ENCODE data around the gene HLA-DRB5.
"Not testable (repeated sequence)": the region's sequence is repeated elsewhere in the genome, so short reads cannot be mapped to it uniquely, and the experiment has no call there.

The HLA-DRB5 gene

DNA sequence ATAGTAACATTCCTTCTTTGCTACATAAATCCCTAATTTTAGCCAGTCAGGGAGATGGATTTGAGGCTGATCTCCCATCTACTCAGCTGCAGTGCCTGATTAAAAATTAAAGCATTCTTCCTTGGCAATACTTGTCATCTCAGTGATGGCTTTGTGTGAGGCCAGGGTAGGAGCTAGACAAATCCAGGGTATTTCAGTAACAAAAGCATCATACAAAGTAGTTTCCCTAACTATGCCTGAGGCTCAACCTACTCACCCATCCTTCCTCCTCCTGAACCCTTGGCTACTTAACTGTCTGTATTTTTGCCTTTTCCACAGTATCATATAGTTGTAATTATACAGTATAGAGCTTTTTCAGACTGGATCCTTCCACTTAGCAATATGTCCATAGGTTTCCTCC, 37.7 kb downstream of the HLA-DRB5 start:
- no peak for DNase-seq

DNA sequence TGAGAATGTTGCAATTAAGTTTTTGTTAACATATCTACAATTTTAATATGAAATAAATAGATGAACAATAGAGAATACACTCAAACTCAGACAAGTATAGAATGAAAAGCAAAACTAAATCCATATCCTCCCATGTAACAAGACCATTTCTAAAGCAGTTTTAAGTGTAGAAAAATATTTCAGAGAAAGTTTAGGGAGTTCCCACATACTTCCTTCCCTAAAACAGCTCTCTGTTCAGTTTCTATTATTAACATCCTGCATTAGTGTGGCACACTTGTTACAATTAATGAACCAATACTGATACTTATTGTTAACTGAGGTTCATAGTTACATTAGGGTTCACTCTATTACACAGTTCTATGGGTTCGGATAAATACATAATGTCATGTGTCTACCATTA, 38.4 kb downstream of the HLA-DRB5 start:
- DNase-seq = no peak

DNA sequence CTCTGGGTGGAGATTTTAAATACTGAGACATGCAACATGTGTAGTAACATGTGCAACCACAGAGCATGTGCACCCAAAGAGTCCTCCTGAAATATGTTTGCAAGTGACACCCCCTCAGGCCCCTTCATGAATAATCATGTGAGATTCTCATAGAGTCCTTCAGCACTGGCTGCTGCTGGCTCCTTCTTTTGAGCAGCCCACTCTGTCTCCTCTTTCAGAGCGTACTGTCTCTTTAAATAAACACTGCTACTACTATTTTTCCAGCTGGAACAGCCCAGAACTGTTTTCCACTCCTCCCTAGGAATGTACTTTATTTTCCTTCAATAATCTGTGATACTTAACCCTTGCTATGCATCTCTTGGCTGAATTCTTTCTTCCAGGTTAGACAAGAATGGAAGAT, 42.0 kb downstream of the HLA-DRB5 start:
- no peak for DNase-seq

DNA sequence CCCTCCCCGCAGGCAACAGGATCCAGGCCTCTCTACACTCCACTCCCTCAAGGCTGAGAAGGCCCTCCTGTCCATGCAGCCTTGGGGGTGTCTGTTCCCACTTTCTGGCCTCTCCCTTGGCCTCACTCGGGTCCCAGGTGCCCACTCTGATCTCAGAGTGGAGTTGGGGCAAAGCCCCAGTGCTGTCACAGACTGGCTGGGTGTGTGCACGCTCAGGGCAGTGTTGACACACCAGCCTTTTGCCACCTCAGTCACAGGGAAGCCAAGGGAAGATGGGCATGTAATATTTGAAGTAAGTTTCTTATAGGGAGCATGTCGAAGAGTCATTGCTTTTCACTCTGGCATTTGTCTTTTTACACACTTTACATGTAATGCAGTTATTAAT, 45.5 kb downstream of the HLA-DRB5 start:
- no peak for DNase-seq

DNA sequence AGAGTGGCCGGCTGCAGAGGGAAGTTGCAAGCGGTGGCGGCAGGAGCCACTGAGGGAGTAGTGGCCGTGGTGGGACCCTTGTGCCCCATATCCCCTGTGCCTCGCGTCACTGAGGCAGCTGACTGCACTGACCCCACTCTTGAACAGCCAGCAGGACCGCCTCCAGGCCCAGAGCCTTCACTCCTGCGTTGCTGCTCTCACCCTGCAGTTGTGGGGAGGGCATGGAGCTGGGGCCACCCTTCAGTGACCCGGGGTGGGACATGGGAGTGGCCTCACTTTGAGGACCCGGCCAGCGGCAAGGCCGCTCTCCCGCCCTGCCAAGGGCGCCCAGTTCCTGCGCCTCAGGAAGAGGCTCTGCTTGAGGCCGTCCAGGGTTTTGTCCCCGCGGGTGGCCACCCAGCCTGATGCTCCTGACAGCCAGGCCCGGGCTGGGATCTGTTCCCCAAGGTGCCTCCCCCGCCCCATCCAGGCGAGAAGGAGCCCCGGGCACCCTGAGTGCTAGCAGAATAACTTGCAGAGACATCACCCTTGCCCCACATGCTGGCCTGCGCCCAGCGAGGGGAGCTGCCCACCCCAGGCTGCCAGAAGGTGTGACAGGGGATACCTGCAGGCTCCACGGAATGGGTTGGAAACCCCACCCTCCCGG, 46.0 kb downstream of the HLA-DRB5 start:
- DNase-seq = no peak

DNA sequence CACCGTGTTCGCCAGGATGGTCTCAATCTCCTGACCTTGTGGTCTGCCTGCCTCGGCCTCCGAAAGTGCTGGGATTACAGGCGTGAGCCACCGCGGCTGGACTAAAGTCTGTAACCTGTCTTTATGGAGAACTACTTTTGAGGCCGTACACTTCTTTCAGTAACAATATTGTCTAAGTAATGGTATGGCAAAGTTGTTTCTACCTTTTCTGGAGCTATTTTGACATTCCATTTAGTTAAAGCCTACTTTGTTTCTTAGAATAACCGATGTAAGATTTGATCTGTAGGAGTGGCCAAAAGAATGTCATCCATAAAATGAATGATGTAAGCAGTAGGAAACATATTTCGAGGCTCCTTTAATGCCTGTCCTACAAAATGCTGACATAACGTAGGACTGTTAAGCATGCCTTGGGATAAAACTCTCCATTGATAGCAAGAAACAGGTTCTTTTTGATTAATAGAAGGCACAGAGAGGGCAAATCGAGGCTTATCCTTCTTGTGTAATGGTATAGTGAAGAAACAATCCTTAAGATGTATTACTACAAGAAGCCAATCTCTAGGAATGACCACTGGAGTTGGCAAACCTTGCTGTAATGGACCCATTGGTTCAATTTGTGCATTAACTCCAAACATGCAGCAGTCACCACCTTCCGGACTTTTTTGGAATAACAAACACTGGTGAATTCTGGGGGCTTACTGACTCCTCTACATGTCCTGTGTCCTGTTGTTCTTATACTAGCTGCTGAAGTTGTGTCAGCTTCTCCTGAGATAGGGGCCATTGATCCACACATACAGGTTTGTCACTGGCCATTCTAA, 54.5 kb downstream of the HLA-DRB5 start:
- DNase-seq = no peak

DNA sequence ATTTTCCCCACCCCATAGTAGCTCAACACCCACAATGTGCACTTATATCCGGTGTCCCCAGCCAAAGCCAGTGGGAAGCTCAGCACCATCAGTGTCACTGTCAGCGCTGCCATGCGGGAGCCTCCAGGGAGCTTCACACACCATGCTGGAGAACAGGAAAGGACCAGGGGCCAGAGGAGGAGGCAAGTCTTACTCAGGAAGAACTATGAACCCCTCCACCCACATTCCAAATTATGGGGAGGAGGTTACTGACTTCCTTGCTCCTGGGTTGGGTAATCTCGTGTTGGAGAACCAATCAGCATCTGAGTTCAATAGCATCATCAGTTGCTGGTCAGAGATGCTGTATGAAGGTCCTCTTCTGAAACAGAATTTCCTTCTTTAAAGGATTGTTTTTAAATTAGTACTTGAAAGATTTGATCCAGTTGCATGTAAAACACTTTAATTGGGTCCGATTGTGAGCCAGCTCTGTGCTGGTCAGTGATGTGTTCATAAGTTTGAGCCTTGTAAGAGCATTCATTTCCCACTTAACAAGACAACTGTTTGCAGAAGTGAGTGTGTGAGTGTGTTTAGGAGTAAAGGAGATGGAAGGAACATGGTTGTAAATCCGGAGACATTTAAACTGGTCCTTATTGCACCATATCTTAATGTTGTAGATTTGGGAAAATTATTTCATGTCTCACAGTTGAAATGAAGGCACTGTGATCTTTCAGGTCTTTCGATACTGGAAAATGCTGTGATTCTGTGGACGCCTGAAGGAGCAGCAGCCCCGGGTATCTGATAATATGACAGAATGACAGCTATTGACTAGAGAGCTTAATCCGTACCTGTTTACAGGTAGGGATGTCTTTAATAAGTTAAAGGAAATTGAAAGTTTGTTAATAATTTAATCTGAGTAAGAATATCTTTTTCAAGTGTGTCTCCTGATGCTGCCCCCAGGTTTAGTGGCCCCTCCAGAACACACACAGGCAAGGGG, 56.4 kb downstream of the HLA-DRB5 start:
- not testable (repeated sequence) for DNase-seq

DNA sequence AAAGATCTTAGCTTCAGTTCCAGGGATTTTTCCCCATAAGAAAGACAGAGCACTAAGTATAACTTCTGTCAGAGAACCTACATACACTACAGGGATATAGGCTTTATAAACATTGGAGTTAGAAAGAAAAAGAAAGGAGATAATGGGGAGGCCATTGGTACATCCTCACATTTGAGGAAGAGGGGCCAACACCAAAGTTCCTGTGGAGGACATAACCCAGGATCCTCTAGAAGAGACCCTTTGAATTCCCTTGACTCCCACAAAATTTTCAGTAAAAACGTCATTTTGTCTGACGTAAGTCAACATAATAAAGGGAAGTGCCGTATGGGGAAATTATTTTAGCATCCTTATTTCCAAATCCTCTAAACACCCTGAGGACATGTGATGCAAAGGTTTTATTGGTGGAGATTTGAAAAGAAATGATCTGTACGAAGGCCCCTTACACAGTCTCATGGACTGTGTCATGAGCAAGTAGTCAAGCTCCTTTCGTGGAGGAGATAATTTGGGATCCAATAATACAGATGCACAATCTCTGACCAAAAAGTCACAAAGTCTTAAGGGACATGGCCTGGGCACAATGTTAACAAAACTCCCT, 57.2 kb downstream of the HLA-DRB5 start:
- no peak for DNase-seq

DNA sequence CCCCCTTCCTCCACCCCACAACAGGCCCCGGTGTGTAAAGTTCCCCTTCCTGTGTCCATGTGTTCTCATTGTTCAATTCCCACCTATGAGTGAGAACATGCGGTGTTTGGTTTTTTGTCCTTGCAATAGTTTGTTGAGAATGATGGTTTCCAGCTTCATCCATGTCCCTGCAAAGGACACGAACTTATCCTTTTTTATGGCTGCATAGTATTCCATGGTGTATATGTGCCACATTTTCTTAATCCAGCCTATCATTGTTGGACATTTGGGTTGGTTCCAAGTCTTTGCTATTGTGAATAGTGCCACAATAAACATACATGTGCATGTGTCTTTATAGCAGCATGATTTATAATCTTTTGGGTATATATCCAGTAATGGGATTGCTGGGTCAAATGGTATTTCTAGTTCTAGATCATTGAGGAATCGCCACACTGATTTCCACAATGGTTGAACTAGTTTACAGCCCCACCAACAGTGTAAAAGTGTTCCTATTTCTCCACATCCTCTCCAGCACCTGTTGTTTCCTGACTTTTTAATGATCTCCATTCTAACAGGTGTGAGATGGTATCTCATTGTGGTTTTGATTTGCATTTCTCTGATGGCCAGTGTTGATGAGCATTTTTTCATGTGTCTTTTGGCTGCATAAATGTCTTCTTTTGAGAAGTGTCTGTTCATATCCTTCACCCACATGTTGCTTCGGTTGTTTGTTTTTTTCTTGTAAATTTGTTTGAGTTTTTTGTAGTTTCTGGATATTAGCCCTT, 62.2 kb downstream of the HLA-DRB5 start:
- DNase-seq = not testable (repeated sequence)
